HepG2 (cell line): Measurements from ENCODE around the gene MED1. TPM values are rescaled to one million over a fixed set of nuclear protein-coding genes. Genes with fewer than 3 reads are reported as not detected.
"Not testable (repeated sequence)": the region's sequence is repeated elsewhere in the genome, so short reads cannot be mapped to it uniquely, and the experiment has no call there.

Experiments used
- ATAC-seq: fragments of 200-7000 bp; cut with Tn5 transposase; 3 replicates; pipeline ENCODE4 v1.9.1; 2020; ENCODE audit warnings: mild to moderate bottlenecking, moderate library complexity
- BruUV-seq: library from RNA; stranded (reverse); fragments of 400-500 nt; replicated peaks from 2 replicates; lab custom pipeline; 2021; lab: Mats Ljungman, UMichigan
- CTCF ChIA-PET: fragments of 300-600 bp; formaldehyde crosslinking; extraction: SDS; loops from one replicate; lab custom pipeline; 2021; ENCODE audit warnings: low total read pairs, inconsistent platforms, low intra/inter-chr PET ratio; lab: Yijun Ruan, JAX
- POLR2A ChIA-PET: fragments of 350-600 bp; sonication (Branson Sonifier 250); formaldehyde crosslinking; loops from one replicate; lab custom pipeline; 2020; ENCODE audit warnings: antibody characterized with exemption, inconsistent platforms; lab: Yijun Ruan, JAX
- DNase-seq: peaks from one replicate; pipeline ENCODE4 v3.0.0-alpha.2; 2015; ENCODE audit warnings: low spot score
- FAIRE-seq: peaks from 3 replicates; lab custom pipeline; 2011; peaks lifted over from hg19 to GRCh38; lab: Jason Lieb, UNC
- H2AFZ ChIP-seq: one replicate; pipeline ENCODE4 v1.6.1; 2011; ENCODE audit warnings: low read length, inconsistent platforms
- H3K27ac ChIP-seq: fragments of 300-600 bp; 3 replicates; pipeline ENCODE4 v1.8.0; 2011; ENCODE audit warnings: mixed run types, mild to moderate bottlenecking, mixed read lengths, low read length, inconsistent platforms; ENCODE audit not compliant: insufficient read depth; ENCODE audit errors: extremely low read length
- H3K27me3 ChIP-seq, 2 experiments: fragments of 200-600 bp in 1 of 2; 2 replicates in 1 of 2; 3 replicates in 1 of 2; pipeline versions ENCODE4 v1.6.0 to v1.8.0; 2011; ENCODE audit warnings: low read length in 2 of 2, mild to moderate bottlenecking in 2 of 2, moderate library complexity in 2 of 2, inconsistent platforms in 1 of 2; ENCODE audit not compliant: insufficient read depth in 2 of 2, control insufficient read depth in 1 of 2
- H3K36me3 ChIP-seq, 2 experiments: fragments of 200-600 bp in 1 of 2; replicated peaks in 1 of 2; 2 replicates in 1 of 2; 3 replicates in 1 of 2; pipeline versions ENCODE4 v1.5.1 to v1.8.0; 2011; ENCODE audit warnings: low read length in 2 of 2, inconsistent platforms in 1 of 2; ENCODE audit not compliant: insufficient read depth in 2 of 2, control insufficient read depth in 1 of 2
- H3K4me1 ChIP-seq: 2 replicates; pipeline ENCODE4 v1.5.1; 2012; ENCODE audit warnings: low read length, inconsistent platforms; ENCODE audit not compliant: insufficient read depth
- H3K4me2 ChIP-seq: 2 replicates; pipeline ENCODE4 v1.6.0; 2011; ENCODE audit warnings: low read depth, low read length, inconsistent platforms
- H3K4me3 ChIP-seq, 3 experiments: fragments of 200-600 bp in 1 of 3; sonication (generic), shearing (Covaris generic) in 1 of 3; replicated peaks in 1 of 3; 2 replicates each; pipeline ENCODE4 v1.5.1; 2011 to 2016; ENCODE audit warnings: low read length in 3 of 3, inconsistent platforms in 2 of 3, low read depth in 2 of 3, mild to moderate bottlenecking in 2 of 3, control low read depth in 1 of 3, mixed read lengths in 1 of 3; ENCODE audit not compliant: insufficient read depth in 1 of 3
- H3K79me2 ChIP-seq: one replicate; pipeline ENCODE4 v1.6.1; 2011; ENCODE audit warnings: low read length, inconsistent platforms; ENCODE audit not compliant: insufficient read depth
- H3K9ac ChIP-seq: 2 replicates; pipeline ENCODE4 v1.6.0; 2011; ENCODE audit warnings: mild to moderate bottlenecking, low read depth, low read length, inconsistent platforms; ENCODE audit not compliant: insufficient read depth
- H3K9me3 ChIP-seq: 2 replicates; pipeline ENCODE4 v1.5.1; 2012; ENCODE audit warnings: mild to moderate bottlenecking, low read length
- H4K20me1 ChIP-seq: 2 replicates; pipeline ENCODE4 v1.6.0; 2011; ENCODE audit warnings: inconsistent platforms, mild to moderate bottlenecking, low read length, moderate library complexity; ENCODE audit not compliant: insufficient read depth
- ZMYM3 ChIP-seq: sonication (generic); formaldehyde crosslinking; IDR thresholded peaks from 2 replicates; pipeline ENCODE4 v1.5.1; 2020; ENCODE audit warnings: mild to moderate bottlenecking, missing genetic modification reagents
- ZNF121 ChIP-seq: sonication (generic); formaldehyde crosslinking; IDR thresholded peaks from 2 replicates; pipeline ENCODE4 v1.5.0; 2020; ENCODE audit warnings: mild to moderate bottlenecking, missing genetic modification reagents
- ZNF460 ChIP-seq: sonication (generic); formaldehyde crosslinking; IDR thresholded peaks from 2 replicates; pipeline ENCODE4 v1.5.1; 2020; ENCODE audit warnings: missing genetic modification reagents, mild to moderate bottlenecking, borderline replicate concordance
- ZNF629 ChIP-seq: sonication (generic); formaldehyde crosslinking; conservative IDR thresholded peaks from 2 replicates; pipeline ENCODE4 v1.5.0; 2020; ENCODE audit warnings: missing genetic modification reagents
- WGBS: methylation state at CpG from one replicate; pipeline ENCODE4 v1.1.6; 2017; ENCODE audit warnings: low lambda C conversion rate; 5-methylcytosine and 5-hydroxymethylcytosine counted together
- in situ Hi-C: cut with HindIII; loops from 2 replicates; pipeline ENCODE4 v1.10.0; 2017; ENCODE audit warnings: low pct_unique_long_range_greater_than_20kb; ENCODE audit not compliant: extremely low pct_ligation_motif_present
- intact Hi-C: fragments of 100-400 bp; cut with micrococcal nuclease; formaldehyde crosslinking; loops from one replicate; pipeline ENCODE4 v1.10.0; 2022; ENCODE audit not compliant: unreplicated experiment
- polyA plus RNA-seq, 8 experiments: library from polyadenylated mRNA; depleted of rRNA in 3 of 8; stranded (reverse) in 7 of 8; unstranded in 1 of 8; fragments of >200 nt; fragmentation: Illumina TruSeq in 4 of 8; extraction: Trizol in 4 of 8; gene quantifications; 2 replicates each; pipeline versions ENCODE4 v1.2.1 to v1.2.3, GENCODE V29; 2011 to 2016; ENCODE audit warnings: low read depth in 4 of 8, missing spikeins in 1 of 8, mixed read lengths in 1 of 8; ENCODE audit not compliant: insufficient read depth in 1 of 8
- total RNA-seq, 5 experiments: library from RNA; depleted of rRNA; stranded (reverse); fragments of >200 nt; fragmentation: Illumina TruSeq; extraction: Trizol; gene quantifications; 2 replicates each; pipeline ENCODE4 v1.2.3, GENCODE V29; 2016; ENCODE audit warnings: low read depth in 1 of 5
- TF ChIP-seq, protein P1 (sequence below), 2 experiments: fragments of 450-650 bp in 1 of 2; sonication (generic) in 1 of 2; formaldehyde crosslinking in 1 of 2; IDR thresholded peaks; 2 replicates each; pipeline versions ENCODE4 v1.6.1 to v1.8.0; 2016 to 2022; ENCODE audit warnings: antibody characterized with exemption in 1 of 2, mild to moderate bottlenecking in 1 of 2, missing genetic modification reagents in 1 of 2
- TF ChIP-seq, protein P2 (sequence below): sonication (generic); formaldehyde crosslinking; IDR thresholded peaks from 2 replicates; pipeline ENCODE4 v1.4.0; 2020; ENCODE audit warnings: missing genetic modification reagents, mild to moderate bottlenecking, borderline replicate concordance
- TF ChIP-seq, protein P3 (sequence below): sonication (generic); formaldehyde crosslinking; IDR thresholded peaks from 2 replicates; pipeline ENCODE4 v1.5.0; 2020; ENCODE audit warnings: mild to moderate bottlenecking, missing genetic modification reagents

MED1 gene
- total and polyA plus RNA-seq, 2 of the 13 experiments (the other 11 are each of a cell fraction or from before 2014, with no cell fraction given), result 37.5 to 40.1 TPM

DNA sequence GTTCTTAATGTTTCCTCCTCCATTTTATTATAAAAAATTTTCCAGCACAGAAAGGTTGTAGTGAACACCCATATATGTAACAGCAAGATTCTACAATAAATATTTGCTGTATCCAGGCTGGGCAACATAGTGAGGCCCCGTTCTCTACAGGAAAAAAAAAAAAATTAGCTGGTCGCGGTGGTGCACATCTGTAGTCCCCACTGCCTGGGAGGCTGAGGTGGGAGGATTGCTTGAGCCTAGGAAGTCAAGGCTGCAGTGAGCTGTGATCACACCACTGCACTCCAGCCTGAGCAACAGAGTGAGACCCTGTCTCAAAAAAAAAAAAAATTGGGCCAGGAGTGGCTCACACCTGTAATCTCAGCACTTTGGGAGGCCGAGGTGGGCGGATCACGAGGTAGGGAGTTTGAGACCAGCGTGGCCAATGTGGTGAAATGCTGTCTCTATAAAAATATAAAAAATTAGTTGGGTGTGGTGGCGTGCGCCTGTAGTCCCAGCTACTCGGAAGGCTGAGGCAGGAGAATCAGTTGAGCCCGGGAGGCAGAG lies 13.6 kb upstream of the MED1 start:
- H3K4me2 ChIP-seq, result peak overlapping the region; percentile 90
- H3K9me3 ChIP-seq, in situ Hi-C loops, DNase-seq, FAIRE-seq, H3K27ac ChIP-seq, ATAC-seq, H3K27me3 ChIP-seq, CTCF ChIA-PET, H2AFZ ChIP-seq, BruUV-seq: not testable (repeated sequence)
- WGBS, result 35% methylated on average over 11 of the region's 11 CpGs
- TF ChIP-seq ZNF460 (CRISPR knock-in tag) (peak; percentile 39; the same call in 1 of the 2 replicates), ZNF629 (CRISPR knock-in tag) (peak; percentile 88), ZMYM3 (0 out of 2 replicates have a peak, but pooled peaks have one; percentile 26), ZNF121 (CRISPR knock-in tag) (peak; percentile 95)
- TF ChIP-seq, protein P1, sequence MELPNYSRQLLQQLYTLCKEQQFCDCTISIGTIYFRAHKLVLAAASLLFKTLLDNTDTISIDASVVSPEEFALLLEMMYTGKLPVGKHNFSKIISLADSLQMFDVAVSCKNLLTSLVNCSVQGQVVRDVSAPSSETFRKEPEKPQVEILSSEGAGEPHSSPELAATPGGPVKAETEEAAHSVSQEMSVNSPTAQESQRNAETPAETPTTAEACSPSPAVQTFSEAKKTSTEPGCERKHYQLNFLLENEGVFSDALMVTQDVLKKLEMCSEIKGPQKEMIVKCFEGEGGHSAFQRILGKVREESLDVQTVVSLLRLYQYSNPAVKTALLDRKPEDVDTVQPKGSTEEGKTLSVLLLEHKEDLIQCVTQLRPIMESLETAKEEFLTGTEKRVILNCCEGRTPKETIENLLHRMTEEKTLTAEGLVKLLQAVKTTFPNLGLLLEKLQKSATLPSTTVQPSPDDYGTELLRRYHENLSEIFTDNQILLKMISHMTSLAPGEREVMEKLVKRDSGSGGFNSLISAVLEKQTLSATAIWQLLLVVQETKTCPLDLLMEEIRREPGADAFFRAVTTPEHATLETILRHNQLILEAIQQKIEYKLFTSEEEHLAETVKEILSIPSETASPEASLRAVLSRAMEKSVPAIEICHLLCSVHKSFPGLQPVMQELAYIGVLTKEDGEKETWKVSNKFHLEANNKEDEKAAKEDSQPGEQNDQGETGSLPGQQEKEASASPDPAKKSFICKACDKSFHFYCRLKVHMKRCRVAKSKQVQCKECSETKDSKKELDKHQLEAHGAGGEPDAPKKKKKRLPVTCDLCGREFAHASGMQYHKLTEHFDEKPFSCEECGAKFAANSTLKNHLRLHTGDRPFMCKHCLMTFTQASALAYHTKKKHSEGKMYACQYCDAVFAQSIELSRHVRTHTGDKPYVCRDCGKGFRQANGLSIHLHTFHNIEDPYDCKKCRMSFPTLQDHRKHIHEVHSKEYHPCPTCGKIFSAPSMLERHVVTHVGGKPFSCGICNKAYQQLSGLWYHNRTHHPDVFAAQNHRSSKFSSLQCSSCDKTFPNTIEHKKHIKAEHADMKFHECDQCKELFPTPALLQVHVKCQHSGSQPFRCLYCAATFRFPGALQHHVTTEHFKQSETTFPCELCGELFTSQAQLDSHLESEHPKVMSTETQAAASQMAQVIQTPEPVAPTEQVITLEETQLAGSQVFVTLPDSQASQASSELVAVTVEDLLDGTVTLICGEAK (IDR thresholded peaks at IDR 0.05), result not testable (repeated sequence)
- TF ChIP-seq, protein P1 (CRISPR knock-in tag; IDR thresholded peaks at IDR 0.05), result 0 out of 2 replicates have a peak, but pooled peaks have one; percentile 25
- TF ChIP-seq, protein P2, sequence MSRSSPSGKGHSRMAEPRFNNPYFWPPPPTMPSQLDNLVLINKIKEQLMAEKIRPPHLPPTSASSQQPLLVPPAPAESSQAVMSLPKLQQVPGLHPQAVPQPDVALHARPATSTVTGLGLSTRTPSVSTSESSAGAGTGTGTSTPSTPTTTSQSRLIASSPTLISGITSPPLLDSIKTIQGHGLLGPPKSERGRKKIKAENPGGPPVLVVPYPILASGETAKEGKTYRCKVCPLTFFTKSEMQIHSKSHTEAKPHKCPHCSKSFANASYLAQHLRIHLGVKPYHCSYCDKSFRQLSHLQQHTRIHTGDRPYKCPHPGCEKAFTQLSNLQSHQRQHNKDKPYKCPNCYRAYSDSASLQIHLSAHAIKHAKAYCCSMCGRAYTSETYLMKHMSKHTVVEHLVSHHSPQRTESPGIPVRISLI (CRISPR knock-in tag), result peak; percentile 52; the same call in 1 of the 2 replicates
- TF ChIP-seq, protein P3, sequence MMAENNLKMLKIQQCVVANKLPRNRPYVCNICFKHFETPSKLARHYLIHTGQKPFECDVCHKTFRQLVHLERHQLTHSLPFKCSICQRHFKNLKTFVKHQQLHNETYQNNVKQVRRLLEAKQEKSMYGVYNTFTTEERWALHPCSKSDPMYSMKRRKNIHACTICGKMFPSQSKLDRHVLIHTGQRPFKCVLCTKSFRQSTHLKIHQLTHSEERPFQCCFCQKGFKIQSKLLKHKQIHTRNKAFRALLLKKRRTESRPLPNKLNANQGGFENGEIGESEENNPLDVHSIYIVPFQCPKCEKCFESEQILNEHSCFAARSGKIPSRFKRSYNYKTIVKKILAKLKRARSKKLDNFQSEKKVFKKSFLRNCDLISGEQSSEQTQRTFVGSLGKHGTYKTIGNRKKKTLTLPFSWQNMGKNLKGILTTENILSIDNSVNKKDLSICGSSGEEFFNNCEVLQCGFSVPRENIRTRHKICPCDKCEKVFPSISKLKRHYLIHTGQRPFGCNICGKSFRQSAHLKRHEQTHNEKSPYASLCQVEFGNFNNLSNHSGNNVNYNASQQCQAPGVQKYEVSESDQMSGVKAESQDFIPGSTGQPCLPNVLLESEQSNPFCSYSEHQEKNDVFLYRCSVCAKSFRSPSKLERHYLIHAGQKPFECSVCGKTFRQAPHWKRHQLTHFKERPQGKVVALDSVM, result peak; percentile 91
- peak overlapping the region; percentile 86 to 99 (median 96) for H3K4me3 ChIP-seq
- peak overlapping the region; percentile 100 for H3K9ac ChIP-seq
- intact Hi-C loops, result loop anchor here (2.0 to 10.0 kb wide), 2 partner anchors 14 to 270 kb away; partner anchors contain the start of genes GRB7, MED1 and MIEN1
- POLR2A ChIA-PET, result interaction anchor here (0.7 to 9.6 kb wide), 4 partner anchors 14 to 239 kb away, joined by 3 to 302 read pairs (median 4); partner anchors contain the start of gene MED1
- H3K36me3 ChIP-seq, result peaks cover 0 to 13% of the 10 kb centered on the region in 2 experiments; a peak in 2 of 5 replicates
- peaks cover 39% of the 10 kb centered on the region for H3K4me1 ChIP-seq
- peaks cover 60% of the 10 kb centered on the region for H4K20me1 ChIP-seq
- H3K79me2 ChIP-seq, result peaks cover 78% of the 10 kb centered on the region
